HepG2 (cell line): ENCODE results near the gene RAMP1.

Experiments used
- ATF1 ChIP-seq: IDR thresholded peaks from 2 replicates; pipeline ENCODE4 v1.6.1; 2016; ENCODE audit warnings: mild to moderate bottlenecking, control low read depth
- TF ChIP-seq, protein P1 (sequence below): IDR thresholded peaks from 2 replicates; pipeline ENCODE4 v1.6.1; 2012; ENCODE audit warnings: low read depth, low read length, improper control_type of control experiment
- TF ChIP-seq, protein P2 (sequence below): sonication (generic); formaldehyde crosslinking; IDR thresholded peaks from 2 replicates; pipeline ENCODE4 v1.8.1; 2023; ENCODE audit warnings: mild to moderate bottlenecking, missing genetic modification reagents, borderline replicate concordance

DNA sequence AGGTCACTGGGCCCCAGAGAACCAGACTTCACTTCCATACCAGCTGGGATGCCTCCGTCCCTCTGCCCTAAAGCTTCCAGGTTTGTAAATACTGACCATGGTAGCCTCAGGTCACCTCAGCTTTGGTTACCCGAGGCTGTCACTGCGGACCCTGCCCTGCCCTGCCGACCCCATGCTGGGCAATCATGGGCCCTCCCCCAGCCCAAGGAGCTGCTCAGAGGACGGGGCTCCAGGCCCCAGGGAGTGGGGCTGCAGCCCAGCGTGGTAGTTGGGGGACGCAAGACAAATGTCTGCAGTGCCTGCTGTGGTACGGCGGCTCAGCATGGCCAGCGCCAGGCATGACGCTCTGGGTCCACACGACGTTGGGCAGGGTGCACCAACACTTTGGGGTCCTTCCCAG, 25.3 kb downstream of the RAMP1 start:
- TF ChIP-seq, protein P1, sequence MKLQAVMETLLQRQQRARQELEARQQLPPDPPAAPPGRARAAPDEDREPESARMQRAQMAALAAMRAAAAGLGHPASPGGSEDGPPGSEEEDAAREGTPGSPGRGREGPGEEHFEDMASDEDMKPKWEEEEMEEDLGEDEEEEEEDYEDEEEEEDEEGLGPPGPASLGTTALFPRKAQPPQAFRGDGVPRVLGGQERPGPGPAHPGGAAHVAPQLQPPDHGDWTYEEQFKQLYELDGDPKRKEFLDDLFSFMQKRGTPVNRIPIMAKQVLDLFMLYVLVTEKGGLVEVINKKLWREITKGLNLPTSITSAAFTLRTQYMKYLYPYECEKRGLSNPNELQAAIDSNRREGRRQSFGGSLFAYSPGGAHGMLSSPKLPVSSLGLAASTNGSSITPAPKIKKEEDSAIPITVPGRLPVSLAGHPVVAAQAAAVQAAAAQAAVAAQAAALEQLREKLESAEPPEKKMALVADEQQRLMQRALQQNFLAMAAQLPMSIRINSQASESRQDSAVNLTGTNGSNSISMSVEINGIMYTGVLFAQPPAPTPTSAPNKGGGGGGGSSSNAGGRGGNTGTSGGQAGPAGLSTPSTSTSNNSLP, result no peak
- TF ChIP-seq, protein P2, sequence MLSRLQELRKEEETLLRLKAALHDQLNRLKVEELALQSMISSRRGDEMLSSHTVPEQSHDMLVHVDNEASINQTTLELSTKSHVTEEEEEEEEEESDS (CRISPR knock-in tag), result no peak
- TF ChIP-seq ATF1 (CRISPR knock-in tag), result no peak
